Kidney glomerular epithelial cell (primary cell): ENCODE measurements around the gene NDFIP1.

Source experiments
- DNase-seq: peaks from one replicate; lab custom pipeline; 2025; lab: John Stamatoyannopoulos, UW

Gene NDFIP1

GRCh38 chr5:142189813-142190212 is 81.2 kb downstream of the NDFIP1 start:
- no peak for DNase-seq

- DNase-seq, result no peak
Observed at GRCh38 chr5:142191776-142192175, 83.2 kb downstream of the NDFIP1 start.

- DNase-seq, result no peak
Observed at GRCh38 chr5:142192286-142193113, 83.9 kb downstream of the NDFIP1 start.

GRCh38 chr5:142193114-142193428 is 84.5 kb downstream of the NDFIP1 start:
- no peak for DNase-seq

- peak; percentile 4 for DNase-seq
Observed at GRCh38 chr5:142197098-142197497, 88.5 kb downstream of the NDFIP1 start.

- DNase-seq, result no peak
Observed at GRCh38 chr5:142197781-142198180, 89.2 kb downstream of the NDFIP1 start.

GRCh38 chr5:142199388-142199787 is 90.8 kb downstream of the NDFIP1 start:
- no peak for DNase-seq

GRCh38 chr5:142200387-142200786 is 91.8 kb downstream of the NDFIP1 start:
- DNase-seq, result no peak

GRCh38 chr5:142201471-142201887 is 92.9 kb downstream of the NDFIP1 start:
- DNase-seq, result peak; percentile 61

- DNase-seq, result no peak
Observed at GRCh38 chr5:142202282-142202681, 93.7 kb downstream of the NDFIP1 start.
